Colonic mucosa (tissue), 4 donors: ENCODE results near the gene CSMD2. TPM values are rescaled to one million over a fixed set of nuclear protein-coding genes. Genes with fewer than 3 reads are reported as not detected.

Experiments used
- DNase-seq: peaks from one replicate; pipeline ENCODE4 v3.0.0-alpha.2; 2020
- H3K27ac ChIP-seq: fragments of 200-600 bp; one replicate; pipeline ENCODE4 v1.8.0; 2021
- H3K27me3 ChIP-seq: fragments of 200-600 bp; one replicate; pipeline ENCODE4 v1.8.0; 2021
- H3K36me3 ChIP-seq: fragments of 200-600 bp; one replicate; pipeline ENCODE4 v1.8.0; 2021
- H3K4me1 ChIP-seq: fragments of 200-600 bp; one replicate; pipeline ENCODE4 v1.8.0; 2021; ENCODE audit warnings: mild to moderate bottlenecking
- H3K4me3 ChIP-seq: fragments of 200-600 bp; one replicate; pipeline ENCODE4 v1.8.0; 2021
- H3K9ac ChIP-seq, 2 donors: one replicate each; pipeline ENCODE4 v1.7.0; 2013; ENCODE audit warnings: control low read depth in 2 of 2, low read depth in 2 of 2, low read length in 2 of 2
- H3K9me3 ChIP-seq: fragments of 200-600 bp; one replicate; pipeline ENCODE4 v1.8.0; 2021
- CTCF ChIP-seq: fragments of 200-600 bp; IDR thresholded peaks from one replicate; pipeline ENCODE4 v1.8.0; 2022; ENCODE audit warnings: antibody characterized with exemption, mild to moderate bottlenecking
- intact Hi-C: fragments of 100-400 bp; cut with DNase I; formaldehyde crosslinking; loops from one replicate; pipeline ENCODE4 v1.14.1; 2022
- total RNA-seq, 2 donors: library from RNA; stranded (reverse); fragmentation: NEBNext Ultra II Directional in 1 of 2; extraction: Animal tissue kit (Norgen Biotek cat#: 25700) in 1 of 2; gene quantifications; one replicate each; pipeline ENCODE4 v1.2.1, GENCODE V29; 2021
- donor health status: healthy.
- donor health status: DM: no; HTN: no; CAD: no.
- donor health status: DM: no; HTN: no; CAD: no.

CSMD2 gene
- total RNA-seq, 2 donors from 2014 or later, result 0.05 to 0.10 TPM

- Histone ChIP-seq H3K4me1 (no peaks in the 10 kb centered on the region), H3K4me3 (no peak overlapping the region), H3K36me3 (no peaks in the 10 kb centered on the region), H3K9ac (no peak overlapping the region), H3K9me3 (no peaks in the 10 kb centered on the region), H3K27me3 (no peaks in the 10 kb centered on the region), H3K27ac (no peak overlapping the region)
- TF ChIP-seq CTCF, result no peak
- intact Hi-C loops, result no loop called here
- no peak for DNase-seq
These were observed 664.5 kb downstream of the CSMD2 start for GRCh38 chr1:33500547-33500946.

- Histone ChIP-seq H3K36me3 (peaks cover 4% of the 10 kb centered on the region), H3K27me3 (no peaks in the 10 kb centered on the region), H3K9me3 (peaks cover 4% of the 10 kb centered on the region), H3K9ac (no peak overlapping the region), H3K4me3 (no peak overlapping the region), H3K27ac (no peak overlapping the region), H3K4me1 (no peaks in the 10 kb centered on the region)
- intact Hi-C loops, result no loop called here
- DNase-seq, result no peak
- TF ChIP-seq CTCF, result no peak
These were observed 667.6 kb downstream of the CSMD2 start for GRCh38 chr1:33497410-33497809.

DNA sequence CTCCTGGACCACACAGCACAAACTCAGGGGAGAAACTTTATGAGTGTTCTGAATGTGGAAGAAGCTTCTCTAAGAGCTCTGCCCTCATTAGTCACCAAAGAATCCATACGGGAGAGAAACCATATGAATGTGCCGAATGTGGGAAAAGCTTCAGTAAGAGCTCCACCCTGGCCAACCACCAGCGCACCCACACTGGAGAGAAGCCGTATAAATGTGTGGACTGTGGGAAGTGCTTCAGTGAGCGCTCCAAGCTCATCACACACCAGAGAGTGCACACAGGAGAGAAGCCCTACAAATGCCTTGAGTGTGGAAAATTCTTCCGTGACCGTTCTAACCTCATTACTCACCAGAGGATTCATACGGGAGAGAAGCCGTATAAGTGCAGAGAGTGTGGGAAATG lies 670.1 kb downstream of the CSMD2 start:
- no peak overlapping the region for H3K4me3 ChIP-seq
- H3K9me3 ChIP-seq, result peaks cover 4% of the 10 kb centered on the region
- H3K9ac ChIP-seq, result no peak overlapping the region
- intact Hi-C loops, result no loop called here
- no peak for TF ChIP-seq CTCF
- H3K27ac ChIP-seq, result no peak overlapping the region
- DNase-seq, result no peak
- no peaks in the 10 kb centered on the region for H3K27me3 ChIP-seq
- H3K4me1 ChIP-seq, result no peaks in the 10 kb centered on the region
- peaks cover 17% of the 10 kb centered on the region for H3K36me3 ChIP-seq

- DNase-seq, result no peak
- Histone ChIP-seq H3K36me3 (peaks cover 21% of the 10 kb centered on the region), H3K27me3 (no peaks in the 10 kb centered on the region), H3K9ac (no peak overlapping the region), H3K4me3 (no peak overlapping the region), H3K9me3 (no peaks in the 10 kb centered on the region), H3K27ac (no peak overlapping the region), H3K4me1 (no peaks in the 10 kb centered on the region)
- intact Hi-C loops, result no loop called here
- no peak for TF ChIP-seq CTCF
These were observed 676.4 kb downstream of the CSMD2 start for GRCh38 chr1:33488624-33489023.

DNA sequence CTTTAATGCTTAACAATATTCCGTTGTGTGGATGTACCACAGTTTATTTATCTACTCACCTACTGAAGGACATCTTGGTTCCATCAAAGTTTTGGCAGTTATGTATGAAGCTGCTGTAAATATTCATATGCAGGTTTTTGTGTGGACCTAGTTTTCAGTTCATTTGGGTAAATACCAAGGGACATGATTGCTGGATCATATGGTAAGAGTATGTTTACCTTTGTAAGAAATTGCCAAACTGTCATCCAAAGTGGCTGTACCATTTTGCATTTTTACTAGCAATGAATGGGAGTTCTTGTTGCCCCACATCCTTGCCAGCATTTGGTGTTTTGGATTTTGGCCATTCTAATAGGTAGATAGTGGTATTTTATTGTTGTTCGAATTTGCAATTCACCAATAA lies 682.6 kb downstream of the CSMD2 start:
- no peak for TF ChIP-seq CTCF
- H3K4me1 ChIP-seq, result no peaks in the 10 kb centered on the region
- H3K4me3 ChIP-seq, result no peak overlapping the region
- no peak overlapping the region for H3K27ac ChIP-seq
- no peak overlapping the region for H3K9ac ChIP-seq
- intact Hi-C loops, result no loop called here
- no peak for DNase-seq
- H3K27me3 ChIP-seq, result no peaks in the 10 kb centered on the region
- no peaks in the 10 kb centered on the region for H3K36me3 ChIP-seq
- no peaks in the 10 kb centered on the region for H3K9me3 ChIP-seq

- Histone ChIP-seq H3K4me1 (no peaks in the 10 kb centered on the region), H3K4me3 (no peak overlapping the region), H3K27me3 (no peaks in the 10 kb centered on the region), H3K9me3 (no peaks in the 10 kb centered on the region), H3K36me3 (no peaks in the 10 kb centered on the region), H3K9ac (no peak overlapping the region), H3K27ac (no peak overlapping the region)
- no peak for DNase-seq
- intact Hi-C loops, result no loop called here
- no peak for TF ChIP-seq CTCF
These were observed 687.6 kb downstream of the CSMD2 start for GRCh38 chr1:33477451-33477850.
